Activated CD4-positive, alpha-beta T cell treated with anti-CD3 and anti-CD28 coated beads, Interleukin-2, amount 50 U/mL, for 24 hours (primary cell): ENCODE results near the gene SLC6A18.
A peak's percentile ranks its signal among the peaks of the same experiment; 100 is the strongest.
"Not testable (repeated sequence)": the region's sequence is repeated elsewhere in the genome, so short reads cannot be mapped to it uniquely, and the experiment has no call there.

ENCODE experiments used
- DNase-seq, 2 donors: peaks; one replicate each; pipeline ENCODE4 v3.0.0-alpha.2; 2020; ENCODE audit warnings: low read depth in 1 of 2, low spot score in 1 of 2

Gene SLC6A18

DNA sequence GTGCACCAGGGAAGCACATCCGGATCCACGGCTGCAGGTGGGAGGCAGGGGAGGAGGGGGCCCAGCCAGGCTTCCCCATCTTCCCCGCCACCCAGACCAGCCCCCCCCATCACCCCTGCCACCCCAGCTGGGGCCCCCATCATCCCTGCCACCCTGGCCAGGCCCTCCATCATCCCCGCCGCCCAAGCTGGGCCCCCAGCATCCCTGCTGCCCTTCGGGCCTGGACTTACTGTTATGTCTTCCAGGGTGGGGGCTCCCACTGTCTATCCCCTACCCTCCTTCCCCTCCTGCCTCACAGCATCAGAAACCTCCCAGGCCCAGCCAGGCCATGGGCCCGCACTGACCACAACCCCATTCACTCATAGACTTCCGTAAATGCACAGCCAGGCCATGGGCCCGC, 27.5 kb downstream of the SLC6A18 start:
- DNase-seq, result no peak

GRCh38 chr5:1253456-1254105, 28.4 kb downstream of the SLC6A18 start:
- no peak for DNase-seq

- DNase-seq, result no peak
Measured at GRCh38 chr5:1254196-1254595, 29.0 kb downstream of the SLC6A18 start.

GRCh38 chr5:1255081-1255561, 29.9 kb downstream of the SLC6A18 start:
- DNase-seq, result peak in 1 of 2 donors; percentile 26

- DNase-seq, result no peak
Measured at GRCh38 chr5:1256776-1257175, 31.6 kb downstream of the SLC6A18 start.

GRCh38 chr5:1257363-1257762, 32.2 kb downstream of the SLC6A18 start:
- no peak for DNase-seq

DNA sequence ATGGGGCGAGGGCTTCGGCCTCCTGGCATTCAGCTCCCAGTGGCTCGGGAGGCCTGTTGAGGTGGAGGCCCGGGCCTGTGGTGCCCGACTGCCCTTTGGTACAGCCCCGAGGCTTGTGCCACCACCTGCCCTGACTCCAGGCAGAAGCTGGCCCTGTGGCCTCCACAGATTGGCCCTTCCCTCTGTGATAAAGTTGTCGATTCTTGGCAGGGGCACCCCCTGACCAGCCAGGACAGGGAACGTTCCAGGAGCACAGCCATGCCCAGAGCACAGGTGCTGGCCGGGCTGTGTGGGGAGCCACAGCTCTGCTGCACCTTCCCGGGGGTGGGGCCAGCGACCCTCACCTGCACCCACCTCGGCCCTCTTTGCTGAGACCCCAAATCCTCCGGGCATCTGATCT, 32.7 kb downstream of the SLC6A18 start:
- DNase-seq, result no peak

GRCh38 chr5:1259806-1260480, 34.8 kb downstream of the SLC6A18 start:
- DNase-seq, result no peak

DNA sequence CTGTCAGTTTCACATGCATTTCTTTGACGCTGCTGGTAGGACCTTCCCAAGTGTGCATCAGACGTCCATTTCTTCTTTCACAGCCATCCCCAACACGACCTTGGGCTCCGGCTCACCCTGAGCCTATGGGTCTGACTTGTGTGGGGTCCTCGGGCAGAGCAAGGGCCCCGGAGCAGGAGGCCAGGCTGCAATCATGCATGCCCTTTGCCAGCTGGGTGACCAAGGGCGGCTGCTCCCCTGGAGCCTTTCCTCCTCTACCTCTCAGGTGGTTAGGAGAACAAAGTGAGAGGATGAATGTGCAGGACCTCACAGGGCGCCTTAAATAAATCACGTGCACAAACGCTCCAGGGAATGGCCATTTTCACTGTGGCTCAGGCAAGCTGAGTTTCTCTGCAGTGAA, 36.5 kb downstream of the SLC6A18 start:
- DNase-seq, result no peak

- no peak for DNase-seq
Measured at GRCh38 chr5:1262381-1262780, 37.2 kb downstream of the SLC6A18 start.

- DNase-seq, result no peak
Measured at GRCh38 chr5:1264211-1264610, 39.0 kb downstream of the SLC6A18 start.

DNA sequence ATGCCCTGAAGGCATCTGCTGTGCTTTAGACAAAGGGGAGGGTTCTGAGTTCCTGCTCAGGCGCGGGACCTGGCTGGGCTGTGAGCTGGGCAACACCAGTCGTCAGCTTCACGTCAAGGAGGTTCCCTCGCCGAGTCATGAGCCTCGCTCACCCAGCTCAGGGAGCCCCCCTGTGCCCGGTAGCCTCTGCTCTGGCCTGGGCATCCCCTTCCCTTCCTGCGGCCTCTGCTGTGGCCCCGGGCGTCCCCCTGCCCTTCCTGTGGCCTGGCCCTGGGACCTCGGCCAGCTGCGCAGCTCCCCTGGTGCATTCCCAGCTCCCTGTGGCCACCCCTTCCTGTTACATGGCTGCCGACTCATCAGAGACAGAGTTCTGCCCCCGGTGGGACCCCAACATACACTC, 39.8 kb downstream of the SLC6A18 start:
- no peak for DNase-seq

DNA sequence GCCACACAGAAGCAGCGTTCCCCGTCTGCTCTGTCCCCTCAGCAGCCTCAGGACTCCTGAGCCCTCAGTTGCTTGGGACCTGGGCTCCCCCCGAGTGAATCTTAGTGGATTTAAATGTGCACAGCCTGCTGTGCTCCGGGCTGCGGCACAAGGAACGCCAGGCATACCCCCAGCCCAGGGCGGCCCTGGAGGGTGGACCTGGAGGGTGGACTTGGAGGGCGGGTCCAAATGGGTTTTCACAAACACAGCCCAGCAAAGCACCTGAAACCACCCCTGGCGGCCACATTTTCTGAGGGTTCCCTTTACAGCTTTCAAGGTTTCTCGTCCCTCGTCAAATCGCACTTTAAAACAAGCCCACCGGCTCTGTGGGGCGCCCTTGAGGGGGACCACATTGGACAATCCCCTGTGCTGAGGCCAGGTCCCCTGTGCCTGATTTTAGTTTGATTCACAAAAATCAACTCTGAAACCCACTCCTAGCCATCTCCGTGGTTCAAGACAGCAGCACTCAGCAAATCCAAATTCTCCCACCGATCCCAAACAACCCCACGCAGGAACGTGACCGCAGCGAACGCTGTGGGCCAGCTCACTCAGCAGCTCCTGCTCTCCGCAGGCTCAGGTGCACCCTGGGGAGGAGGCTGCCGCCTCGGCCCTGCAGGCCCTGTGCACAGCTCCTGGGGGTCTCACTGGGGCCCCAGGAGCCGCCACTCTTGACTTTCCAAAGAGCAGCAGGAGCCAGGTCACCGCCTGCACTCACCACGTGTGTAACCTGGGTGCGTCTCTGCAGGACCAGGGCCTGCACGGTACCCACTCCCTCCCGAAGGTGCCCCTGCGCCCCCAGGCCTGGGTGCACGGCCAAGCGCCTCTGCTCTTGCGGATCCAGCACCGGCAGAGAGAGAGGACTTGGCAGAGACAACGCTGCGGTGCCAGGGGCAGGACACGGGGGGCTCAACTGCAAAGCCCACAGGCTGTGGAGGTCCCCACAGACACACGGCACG, 40.6 kb downstream of the SLC6A18 start:
- DNase-seq, result no peak

GRCh38 chr5:1266791-1267190, 41.6 kb downstream of the SLC6A18 start:
- no peak for DNase-seq

DNA sequence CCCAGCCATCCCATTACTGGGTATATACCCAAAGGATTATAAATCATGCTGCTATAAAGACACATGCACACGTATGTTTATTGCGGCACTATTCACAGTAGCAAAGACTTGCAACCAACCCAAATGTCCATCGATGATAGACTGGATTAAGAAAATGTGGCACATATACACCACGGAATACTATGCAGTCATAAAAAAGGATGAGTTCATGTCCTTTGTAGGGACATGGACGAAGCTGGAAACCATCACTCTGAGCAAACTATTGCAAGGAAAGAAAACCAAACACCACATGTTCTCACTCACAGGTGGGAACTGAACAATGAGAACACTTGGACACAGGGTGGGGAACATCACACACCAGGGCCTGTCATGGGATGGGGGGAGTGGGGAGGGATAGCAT, 42.3 kb downstream of the SLC6A18 start:
- DNase-seq, result not testable (repeated sequence)

GRCh38 chr5:1268056-1268455, 42.9 kb downstream of the SLC6A18 start:
- no peak for DNase-seq

GRCh38 chr5:1268666-1269065, 43.5 kb downstream of the SLC6A18 start:
- DNase-seq, result no peak

- DNase-seq, result no peak
Measured at GRCh38 chr5:1270426-1270825, 45.2 kb downstream of the SLC6A18 start.

DNA sequence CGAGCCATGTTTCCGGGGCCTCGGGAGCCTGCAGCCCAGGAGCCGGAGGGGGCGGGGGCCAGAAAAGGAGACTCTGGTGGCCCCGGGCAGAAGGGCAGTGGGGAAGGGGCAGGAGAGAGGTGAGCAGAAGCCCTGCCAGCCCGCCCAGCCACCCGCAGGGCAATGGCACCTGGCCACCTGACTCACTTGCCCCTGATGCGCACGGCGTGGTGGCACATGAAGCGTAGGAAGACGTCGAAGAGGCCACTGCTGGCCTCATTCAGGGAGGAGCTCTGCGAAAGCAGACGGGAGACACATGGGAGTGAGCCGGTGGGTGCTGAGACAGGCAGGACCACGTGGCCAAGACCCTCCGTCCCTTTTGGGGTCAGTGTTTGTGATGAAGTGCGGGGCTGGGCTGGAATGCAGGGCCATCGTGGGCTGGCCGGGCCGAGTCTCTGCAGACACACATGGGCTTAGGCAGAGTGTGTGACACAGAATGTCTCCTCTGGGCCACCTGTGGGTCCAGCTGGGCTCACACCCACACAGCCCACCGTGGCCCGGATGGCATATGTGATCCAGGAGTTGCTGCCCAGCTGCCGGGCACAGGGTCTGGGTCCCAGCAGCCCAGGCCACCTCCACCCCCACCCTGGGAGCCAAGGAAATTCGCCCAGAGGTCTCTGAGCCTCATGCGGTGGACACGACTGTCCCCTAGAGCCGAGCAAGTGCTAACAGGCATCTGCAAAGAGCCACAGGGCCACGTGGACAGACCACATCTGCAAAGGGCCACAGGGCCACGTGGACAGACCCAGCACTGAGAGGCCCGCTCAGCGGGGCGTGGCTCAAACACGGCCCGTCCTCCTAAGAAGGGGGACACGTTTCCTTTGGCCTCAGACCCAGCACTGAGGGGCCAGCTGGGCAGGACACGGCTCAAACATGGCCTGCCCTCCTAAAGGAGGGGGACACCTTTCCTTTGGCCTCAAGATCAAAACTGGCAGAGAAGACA, 46.0 kb downstream of the SLC6A18 start:
- no peak for DNase-seq

DNA sequence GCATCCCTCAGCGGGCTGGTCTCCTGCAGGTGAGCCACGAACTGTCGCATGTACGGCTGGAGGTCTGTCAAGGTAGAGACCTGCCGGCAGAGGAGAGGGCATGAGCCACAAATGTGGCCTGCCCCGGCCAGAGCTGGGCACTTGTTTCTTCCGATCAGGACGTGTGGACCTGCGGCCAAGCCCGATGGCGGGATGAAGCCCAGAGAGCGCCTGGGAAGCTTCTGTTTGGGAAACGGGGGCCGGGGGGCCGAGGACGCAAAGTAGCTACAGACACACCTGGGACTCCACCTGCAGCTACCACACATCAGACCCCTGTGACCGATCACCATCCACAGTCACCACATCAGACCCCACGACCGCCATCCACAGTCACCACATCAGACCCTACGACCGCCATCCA, 47.0 kb downstream of the SLC6A18 start:
- no peak for DNase-seq
